Vagina (tissue), 2 donors: ENCODE data around the gene NCOR2.

Experiments used
- POLR2A ChIP-seq, 2 donors: fragments of 450-650 bp; IDR thresholded peaks; one replicate each; pipeline ENCODE4 v1.6.1; 2017; ENCODE audit warnings: antibody characterized with exemption in 2 of 2, mild to moderate bottlenecking in 2 of 2, moderate library complexity in 2 of 2
- POLR2AphosphoS5 ChIP-seq, 2 donors: sonication (generic); formaldehyde crosslinking; IDR thresholded peaks; one replicate each; pipeline ENCODE4 v1.9.0; 2017; ENCODE audit warnings: antibody characterized with exemption in 2 of 2, mild to moderate bottlenecking in 2 of 2, low read depth in 1 of 2; ENCODE audit not compliant: insufficient read depth in 1 of 2
- TF ChIP-seq, protein P1 (sequence below), 3 experiments: fragments of 450-650 bp in 2 of 3; fragments of 200-600 bp in 1 of 3; sonication (generic) in 1 of 3; IDR thresholded peaks; one replicate each; pipeline ENCODE4 v1.5.1; 2017 to 2019; ENCODE audit warnings: antibody characterized with exemption in 3 of 3, mild to moderate bottlenecking in 2 of 3, moderate library complexity in 2 of 3

DNA sequence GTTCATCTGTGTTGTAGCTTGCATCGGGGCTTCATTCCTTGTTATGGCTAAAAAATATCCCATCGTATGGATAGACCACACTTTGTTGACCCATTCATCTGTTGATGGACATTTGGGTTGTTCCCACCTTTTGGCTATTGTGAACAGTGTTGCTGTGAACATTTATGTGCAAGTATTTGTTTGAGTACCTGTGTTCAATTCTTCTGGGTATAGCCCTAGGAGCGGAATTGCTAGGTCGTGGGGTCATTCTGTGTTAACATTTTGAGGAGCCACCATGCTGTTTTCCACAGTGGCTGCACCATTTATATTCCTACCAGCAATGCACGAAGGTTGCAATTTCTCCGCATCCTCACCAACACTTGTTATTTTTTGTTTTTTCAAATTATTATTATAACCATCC, 23.0 kb upstream of the NCOR2 start:
- TF ChIP-seq, protein P1, sequence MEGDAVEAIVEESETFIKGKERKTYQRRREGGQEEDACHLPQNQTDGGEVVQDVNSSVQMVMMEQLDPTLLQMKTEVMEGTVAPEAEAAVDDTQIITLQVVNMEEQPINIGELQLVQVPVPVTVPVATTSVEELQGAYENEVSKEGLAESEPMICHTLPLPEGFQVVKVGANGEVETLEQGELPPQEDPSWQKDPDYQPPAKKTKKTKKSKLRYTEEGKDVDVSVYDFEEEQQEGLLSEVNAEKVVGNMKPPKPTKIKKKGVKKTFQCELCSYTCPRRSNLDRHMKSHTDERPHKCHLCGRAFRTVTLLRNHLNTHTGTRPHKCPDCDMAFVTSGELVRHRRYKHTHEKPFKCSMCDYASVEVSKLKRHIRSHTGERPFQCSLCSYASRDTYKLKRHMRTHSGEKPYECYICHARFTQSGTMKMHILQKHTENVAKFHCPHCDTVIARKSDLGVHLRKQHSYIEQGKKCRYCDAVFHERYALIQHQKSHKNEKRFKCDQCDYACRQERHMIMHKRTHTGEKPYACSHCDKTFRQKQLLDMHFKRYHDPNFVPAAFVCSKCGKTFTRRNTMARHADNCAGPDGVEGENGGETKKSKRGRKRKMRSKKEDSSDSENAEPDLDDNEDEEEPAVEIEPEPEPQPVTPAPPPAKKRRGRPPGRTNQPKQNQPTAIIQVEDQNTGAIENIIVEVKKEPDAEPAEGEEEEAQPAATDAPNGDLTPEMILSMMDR (IDR thresholded peaks at IDR 0.05) = no peak
- no peak for TF ChIP-seq POLR2AphosphoS5 (IDR thresholded peaks at IDR 0.05; ENCODE audit: insufficient read depth in 1 of 2, low read depth in 1 of 2)
- TF ChIP-seq POLR2A (IDR thresholded peaks at IDR 0.05) = no peak
